SK-N-SH (cell line): ENCODE measurements around the gene CACNA1A. TPM values are rescaled to one million over a fixed set of nuclear protein-coding genes. Genes with fewer than 3 reads are reported as not detected.

Experiments used
- CTCF ChIA-PET: fragments of 300-600, 350-600 bp; formaldehyde crosslinking; extraction: SDS; loops from one replicate; lab custom pipeline; 2021; lab: Yijun Ruan, JAX
- POLR2A ChIA-PET: fragments of 350-600 bp; sonication (Branson Sonifier 250); formaldehyde crosslinking; extraction: SDS; loops from one replicate; lab custom pipeline; 2020; ENCODE audit warnings: antibody characterized with exemption, inconsistent platforms; lab: Yijun Ruan, JAX
- DNase-seq: peaks from one replicate; pipeline ENCODE4 v3.0.0; 2012
- H2AFZ ChIP-seq: fragments of 200-600 bp; sonication (generic); 2 replicates; pipeline ENCODE4 v1.8.1; 2016; ENCODE audit warnings: antibody characterized with exemption, mild to moderate bottlenecking, low read depth
- H3F3A ChIP-seq: fragments of 200-600 bp; sonication (generic); replicated peaks from 2 replicates; pipeline ENCODE3; 2016; ENCODE audit warnings: antibody characterized with exemption, mild to moderate bottlenecking; ENCODE audit not compliant: insufficient read depth
- H3K27ac ChIP-seq, 2 experiments: fragments of 200-500 bp in 1 of 2; fragments of 200-600 bp in 1 of 2; sonication (Bioruptor generic) in 1 of 2; sonication (generic), shearing (Covaris generic) in 1 of 2; 2 replicates each; pipeline versions ENCODE4 v1.5.1 to v1.6.1; 2014 to 2016; ENCODE audit warnings: low read depth in 2 of 2, inconsistent platforms in 1 of 2, low read length in 1 of 2, mild to moderate bottlenecking in 1 of 2, mixed read lengths in 1 of 2
- H3K27me3 ChIP-seq: fragments of 200-600 bp; sonication (generic), shearing (Covaris generic); 2 replicates; pipeline ENCODE4 v1.6.1; 2016; ENCODE audit warnings: mixed run types; ENCODE audit not compliant: insufficient read depth
- H3K36me3 ChIP-seq, 2 experiments: fragments of 200-500 bp in 1 of 2; fragments of 200-600 bp in 1 of 2; sonication (Bioruptor generic) in 1 of 2; sonication (generic) in 1 of 2; replicated peaks in 1 of 2; 2 replicates each; pipeline versions ENCODE3 to v1.5.1; 2014 to 2016; ENCODE audit warnings: low read length in 1 of 2, mild to moderate bottlenecking in 1 of 2; ENCODE audit not compliant: insufficient read depth in 2 of 2, control insufficient read depth in 1 of 2
- H3K4me1 ChIP-seq, 2 experiments: fragments of 200-500 bp in 1 of 2; fragments of 200-600 bp in 1 of 2; sonication (Bioruptor generic) in 1 of 2; sonication (generic), shearing (Covaris generic) in 1 of 2; 2 replicates each; pipeline versions ENCODE4 v1.5.1 to v1.6.1; 2014 to 2016; ENCODE audit warnings: low read depth in 1 of 2, low read length in 1 of 2, mixed run types in 1 of 2; ENCODE audit not compliant: insufficient read depth in 2 of 2, control insufficient read depth in 1 of 2
- H3K4me2 ChIP-seq: fragments of 200-600 bp; sonication (generic), shearing (Covaris generic); 2 replicates; pipeline ENCODE4 v1.6.1; 2017; ENCODE audit warnings: mixed run types
- H3K4me3 ChIP-seq, 2 experiments: fragments of 200-500 bp in 1 of 2; fragments of 200-600 bp in 1 of 2; sonication (Bioruptor generic) in 1 of 2; sonication (generic), shearing (Covaris generic) in 1 of 2; 2 replicates each; pipeline versions ENCODE4 v1.5.1 to v1.8.1; 2014 to 2016; ENCODE audit warnings: low read depth in 2 of 2, inconsistent platforms in 1 of 2, low read length in 1 of 2, mild to moderate bottlenecking in 1 of 2, mixed read lengths in 1 of 2, moderate library complexity in 1 of 2
- H3K79me2 ChIP-seq: fragments of 200-600 bp; sonication (generic); 2 replicates; pipeline ENCODE4 v1.8.1; 2017; ENCODE audit warnings: mild to moderate bottlenecking; ENCODE audit not compliant: insufficient read depth
- H3K9ac ChIP-seq: fragments of 200-600 bp; sonication (generic); 2 replicates; pipeline ENCODE4 v1.6.1; 2017; ENCODE audit warnings: mixed run types
- H3K9me2 ChIP-seq: fragments of 200-600 bp; sonication (generic); 2 replicates; pipeline ENCODE4 v1.6.1; 2017; ENCODE audit warnings: mixed run types
- H3K9me3 ChIP-seq: fragments of 200-600 bp; sonication (generic); 2 replicates; pipeline ENCODE4 v1.6.1; 2017; ENCODE audit warnings: mixed run types, mild to moderate bottlenecking, moderate library complexity
- H4K20me1 ChIP-seq: fragments of 200-600 bp; sonication (generic); 2 replicates; pipeline ENCODE4 v1.6.1; 2017; ENCODE audit warnings: mild to moderate bottlenecking, mixed run types; ENCODE audit not compliant: insufficient read depth
- CHD2 ChIP-seq: fragments of 150-350 bp; IDR thresholded peaks from 2 replicates; pipeline ENCODE4 v1.6.1; 2018; ENCODE audit warnings: low read length; ENCODE audit not compliant: partially characterized antibody
- ELF1 ChIP-seq: IDR thresholded peaks from 2 replicates; pipeline ENCODE4 v1.4.0; 2012
- EZH2phosphoT487 ChIP-seq: fragments of 200-600 bp; sonication (generic); IDR thresholded peaks from 2 replicates; pipeline ENCODE4 v1.6.1; 2017; ENCODE audit warnings: low read depth, mixed run types, mild to moderate bottlenecking, antibody characterized with exemption, moderate library complexity, borderline replicate concordance
- FOSL2 ChIP-seq: IDR thresholded peaks from 2 replicates; pipeline ENCODE4 v1.4.0; 2012; ENCODE audit warnings: low read depth, mild to moderate bottlenecking, moderate library complexity, borderline replicate concordance
- FOXM1 ChIP-seq: IDR thresholded peaks from 2 replicates; pipeline ENCODE4 v1.4.0; 2012; ENCODE audit warnings: low read depth, mild to moderate bottlenecking
- JUND ChIP-seq: IDR thresholded peaks from 2 replicates; pipeline ENCODE4 v1.4.0; 2012
- MEF2A ChIP-seq: IDR thresholded peaks from 2 replicates; pipeline ENCODE4 v1.4.0; 2012; ENCODE audit warnings: low read depth, borderline replicate concordance
- MXI1 ChIP-seq: IDR thresholded peaks from 2 replicates; pipeline ENCODE4 v1.6.1; 2012; ENCODE audit warnings: mild to moderate bottlenecking, low read depth, low read length, improper control_type of control experiment
- NFIC ChIP-seq: IDR thresholded peaks from 2 replicates; pipeline ENCODE4 v1.4.0; 2012; ENCODE audit warnings: borderline replicate concordance
- POLR2AphosphoS5 ChIP-seq: IDR thresholded peaks from 2 replicates; pipeline ENCODE4 v1.6.1; 2012; ENCODE audit warnings: low read depth, low read length
- RAD21 ChIP-seq: IDR thresholded peaks from 2 replicates; pipeline ENCODE4 v1.6.1; 2012; ENCODE audit warnings: mild to moderate bottlenecking, low read length
- RFX5 ChIP-seq: IDR thresholded peaks from 2 replicates; pipeline ENCODE4 v1.6.1; 2012; ENCODE audit warnings: mild to moderate bottlenecking, improper control_type of control experiment, low read length
- RXRA ChIP-seq: IDR thresholded peaks from 2 replicates; pipeline ENCODE4 v1.4.0; 2012; ENCODE audit warnings: low read depth, mild to moderate bottlenecking, borderline replicate concordance
- WGBS: methylation state at CpG from one replicate; pipeline ENCODE4 v1.1.6; 2017; ENCODE audit warnings: low lambda C conversion rate; 5-methylcytosine and 5-hydroxymethylcytosine counted together
- polyA plus RNA-seq, 3 experiments: library from polyadenylated mRNA; depleted of rRNA; stranded (reverse); fragments of >200 nt; gene quantifications; 2 replicates each; pipeline ENCODE4 v1.2.3, GENCODE V29; 2012
- TF ChIP-seq, protein P1 (sequence below): fragments of 200-600 bp; sonication (generic); IDR thresholded peaks from 2 replicates; pipeline ENCODE4 v1.6.1; 2017; ENCODE audit warnings: antibody characterized with exemption, mild to moderate bottlenecking, moderate library complexity
- TF ChIP-seq, protein P2 (sequence below): fragments of 150-350 bp; IDR thresholded peaks from 2 replicates; pipeline ENCODE4 v1.6.1; 2016; ENCODE audit warnings: mild to moderate bottlenecking, low read depth, low read length
- TF ChIP-seq, protein P3 (sequence below): IDR thresholded peaks from 2 replicates; pipeline ENCODE4; 2012

Gene CACNA1A
- polyA plus RNA-seq, 1 of the 3 experiments (the other 2 are of a cell fraction) = 1.3 TPM

DNA sequence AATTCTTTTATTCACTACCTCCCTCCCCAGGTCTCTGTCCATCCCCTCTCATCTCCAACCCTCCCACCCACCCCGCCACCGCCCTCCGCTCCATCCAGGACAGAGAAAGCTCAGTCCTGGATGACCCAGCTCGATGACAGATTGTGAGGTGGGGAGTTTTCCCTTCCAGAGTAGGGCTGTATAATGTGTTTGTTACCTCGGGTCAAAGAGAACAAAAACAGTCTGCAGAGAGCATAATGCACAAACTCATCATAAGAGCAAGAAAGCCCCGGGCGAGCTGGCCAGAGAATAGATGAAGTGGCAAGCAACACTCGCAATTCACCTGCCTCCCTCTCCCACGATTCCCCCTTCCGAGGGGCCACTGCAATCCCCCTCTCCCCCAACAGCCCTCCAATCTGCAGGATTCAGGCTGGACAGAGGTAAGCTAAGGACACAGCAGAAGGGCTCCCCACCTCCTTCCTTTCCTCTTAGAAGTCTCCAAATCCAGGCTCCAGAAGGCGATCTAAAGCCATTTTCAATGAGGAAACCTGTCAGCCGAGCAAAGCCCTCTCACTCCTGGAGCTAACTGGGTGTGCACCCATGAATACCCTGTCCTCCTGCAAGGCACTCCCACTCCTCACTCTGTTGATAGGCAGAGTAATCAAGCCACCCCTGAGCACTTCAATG lies 2.6 kb downstream of the CACNA1A start:
- Histone ChIP-seq H3K79me2 (no peaks in the 10 kb centered on the region), H3K27me3 (peaks cover 88% of the 10 kb centered on the region), H3F3A (no peaks in the 10 kb centered on the region), H3K4me3 (no peak overlapping the region), H3K36me3 (no peaks in the 10 kb centered on the region), H3K4me2 (no peak overlapping the region), H3K9me2 (no peaks in the 10 kb centered on the region), H3K9me3 (no peaks in the 10 kb centered on the region), H3K9ac (no peak overlapping the region), H3K4me1 (no peaks in the 10 kb centered on the region), H3K27ac (no peak overlapping the region), H4K20me1 (no peaks in the 10 kb centered on the region), H2AFZ (no peak overlapping the region)
- WGBS = 4% methylated on average over 12 of the region's 12 CpGs
- TF ChIP-seq ELF1 = no peak
- TF ChIP-seq RXRA = no peak
- ChIA-PET CTCF (interaction anchor here (0.6 kb wide), 1 partner anchor 89 kb away, joined by 3 read pairs; no protein-coding TSS in a partner anchor), POLR2A (no interaction called here)
- no peak for DNase-seq

DNA sequence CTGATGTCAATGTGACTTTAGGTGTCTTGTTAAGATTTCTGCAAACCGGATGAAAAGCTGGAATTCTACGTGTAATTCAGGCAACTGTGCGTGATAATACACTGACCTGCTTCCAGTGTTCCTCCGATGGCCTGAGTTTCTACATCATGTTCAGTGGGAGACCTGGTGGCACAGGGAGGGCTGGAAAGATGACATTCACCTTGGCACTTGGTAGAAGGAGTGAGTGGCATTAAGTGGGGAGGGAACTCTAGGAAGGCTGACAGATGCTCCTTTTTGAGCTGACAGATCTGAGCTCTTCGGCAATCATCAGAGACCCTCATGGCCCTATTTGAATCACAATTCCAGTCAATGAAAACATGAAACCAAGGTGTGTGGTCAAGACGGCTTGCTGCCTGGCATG lies 4.0 kb downstream of the CACNA1A start:
- TF ChIP-seq JUND = no peak
- TF ChIP-seq FOSL2 = no peak
- no peak for TF ChIP-seq FOXM1
- TF ChIP-seq RAD21 = no peak
- TF ChIP-seq EZH2phosphoT487 = no peak
- TF ChIP-seq, protein P1, sequence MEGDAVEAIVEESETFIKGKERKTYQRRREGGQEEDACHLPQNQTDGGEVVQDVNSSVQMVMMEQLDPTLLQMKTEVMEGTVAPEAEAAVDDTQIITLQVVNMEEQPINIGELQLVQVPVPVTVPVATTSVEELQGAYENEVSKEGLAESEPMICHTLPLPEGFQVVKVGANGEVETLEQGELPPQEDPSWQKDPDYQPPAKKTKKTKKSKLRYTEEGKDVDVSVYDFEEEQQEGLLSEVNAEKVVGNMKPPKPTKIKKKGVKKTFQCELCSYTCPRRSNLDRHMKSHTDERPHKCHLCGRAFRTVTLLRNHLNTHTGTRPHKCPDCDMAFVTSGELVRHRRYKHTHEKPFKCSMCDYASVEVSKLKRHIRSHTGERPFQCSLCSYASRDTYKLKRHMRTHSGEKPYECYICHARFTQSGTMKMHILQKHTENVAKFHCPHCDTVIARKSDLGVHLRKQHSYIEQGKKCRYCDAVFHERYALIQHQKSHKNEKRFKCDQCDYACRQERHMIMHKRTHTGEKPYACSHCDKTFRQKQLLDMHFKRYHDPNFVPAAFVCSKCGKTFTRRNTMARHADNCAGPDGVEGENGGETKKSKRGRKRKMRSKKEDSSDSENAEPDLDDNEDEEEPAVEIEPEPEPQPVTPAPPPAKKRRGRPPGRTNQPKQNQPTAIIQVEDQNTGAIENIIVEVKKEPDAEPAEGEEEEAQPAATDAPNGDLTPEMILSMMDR = no peak
- no peak for TF ChIP-seq NFIC
- POLR2A ChIA-PET = no interaction called here
- Histone ChIP-seq H3K4me1 (no peaks in the 10 kb centered on the region), H3K9ac (no peak overlapping the region), H3K79me2 (no peaks in the 10 kb centered on the region), H3K27ac (no peak overlapping the region), H3K4me2 (no peak overlapping the region), H3K36me3 (no peaks in the 10 kb centered on the region), H3K4me3 (no peak overlapping the region), H3K9me3 (no peaks in the 10 kb centered on the region), H3K9me2 (no peaks in the 10 kb centered on the region), H4K20me1 (no peaks in the 10 kb centered on the region), H3K27me3 (peaks cover 85% of the 10 kb centered on the region), H2AFZ (no peak overlapping the region), H3F3A (no peaks in the 10 kb centered on the region)
- DNase-seq = no peak
- WGBS = 7% methylated on average over 6 of the region's 6 CpGs
- CTCF ChIA-PET = no interaction called here

DNA sequence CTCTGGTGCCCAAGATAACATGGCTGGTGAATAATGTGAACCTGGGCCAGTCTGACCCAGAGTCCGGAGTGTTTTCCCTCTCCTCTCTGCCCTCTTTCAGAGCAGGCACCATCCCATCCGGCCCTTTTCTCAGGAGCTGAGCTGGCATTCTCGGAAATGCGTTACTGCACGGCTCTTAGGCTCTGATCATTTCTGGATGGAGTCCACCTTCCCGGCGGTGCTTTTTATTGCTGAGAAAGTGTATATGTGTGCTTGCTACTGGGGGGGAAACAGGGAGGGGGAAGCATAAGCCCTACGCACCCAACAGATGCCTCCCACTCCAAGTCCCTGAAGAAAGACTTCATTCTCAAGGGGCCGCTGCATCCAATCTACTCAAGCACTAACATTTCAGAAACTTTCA lies 6.6 kb downstream of the CACNA1A start:
- Histone ChIP-seq H3K27ac (no peak overlapping the region), H3K4me1 (no peaks in the 10 kb centered on the region), H3K9me3 (no peaks in the 10 kb centered on the region), H3F3A (no peaks in the 10 kb centered on the region), H3K79me2 (no peaks in the 10 kb centered on the region), H4K20me1 (no peaks in the 10 kb centered on the region), H3K4me3 (no peak overlapping the region), H2AFZ (no peak overlapping the region), H3K4me2 (no peak overlapping the region), H3K36me3 (no peaks in the 10 kb centered on the region), H3K9me2 (no peaks in the 10 kb centered on the region), H3K9ac (no peak overlapping the region), H3K27me3 (peaks cover 66% of the 10 kb centered on the region)
- TF ChIP-seq CHD2 (no peak), RXRA (no peak), RFX5 (no peak), MXI1 (no peak), POLR2AphosphoS5 (no peak), MEF2A (no peak), FOXM1 (no peak), EZH2phosphoT487 (no peak)
- TF ChIP-seq, protein P1 = no peak
- TF ChIP-seq, protein P2, sequence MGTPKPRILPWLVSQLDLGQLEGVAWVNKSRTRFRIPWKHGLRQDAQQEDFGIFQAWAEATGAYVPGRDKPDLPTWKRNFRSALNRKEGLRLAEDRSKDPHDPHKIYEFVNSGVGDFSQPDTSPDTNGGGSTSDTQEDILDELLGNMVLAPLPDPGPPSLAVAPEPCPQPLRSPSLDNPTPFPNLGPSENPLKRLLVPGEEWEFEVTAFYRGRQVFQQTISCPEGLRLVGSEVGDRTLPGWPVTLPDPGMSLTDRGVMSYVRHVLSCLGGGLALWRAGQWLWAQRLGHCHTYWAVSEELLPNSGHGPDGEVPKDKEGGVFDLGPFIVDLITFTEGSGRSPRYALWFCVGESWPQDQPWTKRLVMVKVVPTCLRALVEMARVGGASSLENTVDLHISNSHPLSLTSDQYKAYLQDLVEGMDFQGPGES = no peak
- TF ChIP-seq, protein P3, sequence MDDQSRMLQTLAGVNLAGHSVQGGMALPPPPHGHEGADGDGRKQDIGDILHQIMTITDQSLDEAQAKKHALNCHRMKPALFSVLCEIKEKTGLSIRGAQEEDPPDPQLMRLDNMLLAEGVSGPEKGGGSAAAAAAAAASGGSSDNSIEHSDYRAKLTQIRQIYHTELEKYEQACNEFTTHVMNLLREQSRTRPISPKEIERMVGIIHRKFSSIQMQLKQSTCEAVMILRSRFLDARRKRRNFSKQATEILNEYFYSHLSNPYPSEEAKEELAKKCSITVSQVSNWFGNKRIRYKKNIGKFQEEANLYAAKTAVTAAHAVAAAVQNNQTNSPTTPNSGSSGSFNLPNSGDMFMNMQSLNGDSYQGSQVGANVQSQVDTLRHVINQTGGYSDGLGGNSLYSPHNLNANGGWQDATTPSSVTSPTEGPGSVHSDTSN = no peak
- ChIA-PET POLR2A (no interaction called here), CTCF (no interaction called here)
- 0% methylated on average over 7 of the region's 9 CpGs for WGBS
- DNase-seq = no peak
